Anterior cingulate cortex (tissue), 58 donors: ENCODE data around the gene PRDM9.
"Not testable (repeated sequence)": the region's sequence is repeated elsewhere in the genome, so short reads cannot be mapped to it uniquely, and the experiment has no call there.

Experiments
- DNase-seq, 58 donors: peaks; one replicate each; lab custom pipeline; 2025; lab: John Stamatoyannopoulos, UW

PRDM9 gene

DNA sequence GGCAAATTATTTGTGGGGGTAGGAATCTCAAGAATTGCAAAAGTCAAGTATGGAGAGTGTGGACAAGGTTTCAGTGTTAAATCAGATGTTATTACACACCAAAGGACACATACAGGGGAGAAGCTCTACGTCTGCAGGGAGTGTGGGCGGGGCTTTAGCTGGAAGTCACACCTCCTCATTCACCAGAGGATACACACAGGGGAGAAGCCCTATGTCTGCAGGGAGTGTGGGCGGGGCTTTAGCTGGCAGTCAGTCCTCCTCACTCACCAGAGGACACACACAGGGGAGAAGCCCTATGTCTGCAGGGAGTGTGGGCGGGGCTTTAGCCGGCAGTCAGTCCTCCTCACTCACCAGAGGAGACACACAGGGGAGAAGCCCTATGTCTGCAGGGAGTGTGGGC is 19.2 kb downstream of the PRDM9 start:
- not testable (repeated sequence) for DNase-seq

GRCh38 chr5:23527216-23527920 is 20.0 kb downstream of the PRDM9 start:
- DNase-seq: not testable (repeated sequence)

- DNase-seq: no peak
Observed at GRCh38 chr5:23528677-23529076, 21.3 kb downstream of the PRDM9 start.

DNA sequence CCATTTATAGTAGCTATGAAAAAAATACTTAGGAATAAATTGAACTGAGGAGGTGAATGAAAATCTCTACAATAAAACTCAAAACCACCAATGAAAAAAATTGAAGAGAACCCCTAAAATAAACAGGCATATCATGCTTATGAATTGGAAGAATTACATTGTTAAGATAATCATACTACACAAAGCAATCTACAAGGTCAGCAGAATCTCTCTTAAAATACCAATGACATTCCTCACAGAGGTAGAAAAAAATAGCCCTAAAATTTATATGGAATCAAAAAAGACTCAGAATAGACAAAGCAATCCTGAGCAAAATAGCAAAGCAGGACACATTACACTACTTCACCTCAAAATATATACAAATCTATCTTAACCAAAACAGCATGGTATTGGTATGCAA is 23.2 kb downstream of the PRDM9 start:
- DNase-seq: no peak

DNA sequence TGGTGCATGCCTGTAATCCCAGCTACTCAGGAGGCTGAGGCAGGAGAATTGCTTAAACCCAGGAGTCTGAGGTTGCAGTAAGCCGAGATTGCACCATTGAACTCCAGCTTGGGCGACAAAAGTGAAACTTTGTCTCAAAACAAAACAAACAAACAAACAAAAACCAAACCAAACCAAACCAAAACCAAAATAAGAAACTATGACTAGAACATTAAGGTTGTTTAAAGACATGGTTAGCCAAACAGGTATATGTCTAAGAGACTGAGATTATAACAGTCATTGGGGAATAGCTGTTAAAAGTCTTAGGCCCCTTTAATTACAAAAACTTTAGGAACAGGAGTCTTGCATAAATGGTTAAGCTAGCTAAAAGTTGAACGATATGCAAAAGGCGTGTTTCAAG is 63.6 kb downstream of the PRDM9 start:
- no peak for DNase-seq
